ENCODE results near the gene ETS1. TPM values are rescaled to one million over a fixed set of nuclear protein-coding genes. Genes with fewer than 3 reads are reported as not detected.

The ETS1 gene
- total RNA-seq, 4 donors from 2014 or later = 39.5 to 74.4 (median 59.7) TPM

DNA sequence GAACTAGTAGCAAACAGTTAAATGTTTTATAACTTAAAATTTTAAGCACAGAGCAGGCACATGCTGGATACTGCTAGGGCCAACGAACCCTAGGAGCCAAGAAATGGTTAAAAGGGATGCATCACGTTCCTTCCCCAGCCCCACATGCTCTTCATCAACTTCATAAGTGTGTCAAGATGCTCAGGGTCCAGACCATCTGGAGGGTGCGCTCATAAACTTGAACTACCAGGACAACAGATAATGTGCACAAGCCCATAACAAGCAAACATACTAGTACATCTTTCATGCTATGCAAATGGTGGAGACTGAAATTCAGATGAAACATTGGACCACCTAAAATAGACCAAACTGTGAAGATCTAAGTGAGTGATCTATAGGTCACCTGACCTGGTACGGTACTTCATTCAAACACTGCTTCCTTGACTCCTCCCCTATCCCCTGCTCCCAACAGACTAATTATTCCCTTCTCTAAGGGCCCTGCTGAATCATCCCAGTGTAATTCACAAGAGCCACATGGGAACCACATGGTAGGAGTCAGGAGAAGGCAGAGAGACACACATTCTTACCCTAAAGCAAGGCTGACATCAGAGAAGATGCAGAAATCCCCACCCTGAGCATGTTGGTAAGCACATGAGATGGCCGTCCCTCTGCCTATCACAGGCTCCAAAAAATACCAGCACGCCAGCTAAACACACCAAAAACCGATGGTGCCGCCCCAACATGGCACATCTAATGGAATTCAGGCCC lies 83.9 kb downstream of the ETS1 start:
- intact Hi-C loops (cut with DNase I) = no loop called here
- peaks cover 0 to 9% (median 0%) of the 10 kb centered on the region in 4 donors for H3K36me3 ChIP-seq
- TF ChIP-seq EP300 (IDR thresholded peaks at IDR 0.05) = no peak
- no peak for DNase-seq (ENCODE audit: extremely low spot score)
- peaks cover 98 to 100% (median 99%) of the 10 kb centered on the region in 4 donors for H3K4me1 ChIP-seq
- H3K9me3 ChIP-seq = no peaks in the 10 kb centered on the region
- 70% methylated on average over 7 of the region's 8 CpGs for WGBS
- no peak overlapping the region for H3K4me3 ChIP-seq
- peak overlapping the region in 3 of 4 donors; percentile 57 to 76 (median 70) for H3K27ac ChIP-seq (replicated peaks in 1 of 4)
- no peaks in the 10 kb centered on the region for H3K27me3 ChIP-seq

DNA sequence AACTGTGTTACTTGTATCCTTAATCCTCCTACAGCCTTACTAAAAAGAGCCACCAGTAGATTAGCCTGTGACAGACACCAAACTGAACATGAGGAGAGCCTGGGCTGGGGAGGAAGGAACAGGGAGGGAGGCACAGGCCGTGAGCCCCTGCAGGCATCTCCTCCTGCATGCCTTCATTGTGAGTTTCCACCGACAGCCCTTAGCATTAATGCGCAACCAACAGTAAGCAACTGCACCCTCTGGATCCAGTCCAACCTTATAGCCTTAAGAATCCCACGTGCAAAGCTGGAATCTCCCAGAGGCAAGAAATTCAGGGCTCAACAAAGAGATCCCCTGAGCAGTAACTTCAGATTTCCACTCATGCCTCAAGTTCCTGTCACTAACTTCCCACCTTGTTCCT lies 84.6 kb downstream of the ETS1 start:
- H3K27me3 ChIP-seq = no peaks in the 10 kb centered on the region
- no peak for DNase-seq (ENCODE audit: extremely low spot score)
- peaks cover 98 to 100% (median 99%) of the 10 kb centered on the region in 4 donors for H3K4me1 ChIP-seq
- H3K4me3 ChIP-seq = no peak overlapping the region
- TF ChIP-seq, protein P1, sequence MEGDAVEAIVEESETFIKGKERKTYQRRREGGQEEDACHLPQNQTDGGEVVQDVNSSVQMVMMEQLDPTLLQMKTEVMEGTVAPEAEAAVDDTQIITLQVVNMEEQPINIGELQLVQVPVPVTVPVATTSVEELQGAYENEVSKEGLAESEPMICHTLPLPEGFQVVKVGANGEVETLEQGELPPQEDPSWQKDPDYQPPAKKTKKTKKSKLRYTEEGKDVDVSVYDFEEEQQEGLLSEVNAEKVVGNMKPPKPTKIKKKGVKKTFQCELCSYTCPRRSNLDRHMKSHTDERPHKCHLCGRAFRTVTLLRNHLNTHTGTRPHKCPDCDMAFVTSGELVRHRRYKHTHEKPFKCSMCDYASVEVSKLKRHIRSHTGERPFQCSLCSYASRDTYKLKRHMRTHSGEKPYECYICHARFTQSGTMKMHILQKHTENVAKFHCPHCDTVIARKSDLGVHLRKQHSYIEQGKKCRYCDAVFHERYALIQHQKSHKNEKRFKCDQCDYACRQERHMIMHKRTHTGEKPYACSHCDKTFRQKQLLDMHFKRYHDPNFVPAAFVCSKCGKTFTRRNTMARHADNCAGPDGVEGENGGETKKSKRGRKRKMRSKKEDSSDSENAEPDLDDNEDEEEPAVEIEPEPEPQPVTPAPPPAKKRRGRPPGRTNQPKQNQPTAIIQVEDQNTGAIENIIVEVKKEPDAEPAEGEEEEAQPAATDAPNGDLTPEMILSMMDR (IDR thresholded peaks at IDR 0.05) = no peak
- no peak for TF ChIP-seq POLR2A (IDR thresholded peaks at IDR 0.05; ENCODE audit: low read depth)
- H3K27ac ChIP-seq (replicated peaks in 1 of 4) = peak overlapping the region; percentile 57 to 76 (median 64)
- no peaks in the 10 kb centered on the region for H3K9me3 ChIP-seq
- H3K36me3 ChIP-seq = peaks cover 0 to 9% (median 0%) of the 10 kb centered on the region in 4 donors
- WGBS = 72% methylated on average over 4 of the region's 4 CpGs
- intact Hi-C loops (cut with DNase I) = no loop called here

DNA sequence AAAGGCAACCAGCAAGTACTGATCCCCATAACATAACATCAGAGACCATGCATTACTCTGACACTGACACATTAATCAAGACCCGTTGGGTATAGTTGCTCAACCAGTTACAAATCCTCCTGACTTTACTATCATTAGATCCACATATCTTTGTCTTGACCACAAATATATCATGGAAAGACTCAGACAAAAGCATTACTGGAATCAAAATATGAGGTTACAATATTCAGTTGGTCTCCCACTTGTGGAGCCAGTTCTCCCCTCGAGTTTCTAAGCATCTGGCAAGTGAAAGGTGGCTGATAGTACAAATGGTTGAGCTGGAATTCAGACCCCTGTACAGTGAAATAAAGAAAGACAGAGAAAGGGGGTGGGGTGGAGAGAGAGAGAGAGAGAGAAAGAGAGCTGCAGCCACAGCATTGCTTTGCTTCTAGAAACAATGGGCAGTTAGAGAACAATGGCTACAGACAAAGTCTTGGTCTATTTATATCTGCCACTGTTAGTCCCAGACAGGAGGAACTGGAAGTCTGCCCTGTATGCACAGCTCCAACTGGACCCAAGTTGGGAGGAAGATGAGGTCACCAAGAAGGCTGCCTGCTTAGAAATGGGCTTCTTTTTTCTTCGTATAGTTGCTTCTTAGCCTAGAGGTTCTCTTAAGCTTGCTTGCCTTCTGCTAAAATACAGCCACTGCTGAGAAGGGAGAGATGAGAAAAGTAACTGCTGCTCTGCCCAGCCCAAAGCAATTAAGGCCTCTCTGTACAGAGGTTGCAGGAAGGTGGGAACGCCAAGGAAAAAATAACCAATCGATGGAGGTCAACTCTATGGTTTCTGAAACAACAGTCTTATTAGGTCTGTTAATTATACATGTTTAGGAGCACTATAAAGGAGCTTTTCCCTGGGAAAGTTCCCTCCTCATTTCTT lies 85.5 kb downstream of the ETS1 start:
- DNase-seq (ENCODE audit: extremely low spot score) = no peak
- TF ChIP-seq POLR2AphosphoS5 (IDR thresholded peaks at IDR 0.05) (peak in 1 of 2 donors; percentile 64), EP300 (IDR thresholded peaks at IDR 0.05) (no peak)
- Histone ChIP-seq H3K27ac (replicated peaks in 1 of 4) (peak overlapping the region; percentile 57 to 76 (median 64)), H3K4me3 (no peak overlapping the region), H3K36me3 (peaks cover 0 to 9% (median 0%) of the 10 kb centered on the region in 4 donors), H3K4me1 (peaks cover 98 to 100% (median 99%) of the 10 kb centered on the region in 4 donors), H3K9me3 (no peaks in the 10 kb centered on the region), H3K27me3 (no peaks in the 10 kb centered on the region)
- intact Hi-C loops (cut with DNase I) = no loop called here
- WGBS = 53% methylated on average over 5 of the region's 5 CpGs

DNA sequence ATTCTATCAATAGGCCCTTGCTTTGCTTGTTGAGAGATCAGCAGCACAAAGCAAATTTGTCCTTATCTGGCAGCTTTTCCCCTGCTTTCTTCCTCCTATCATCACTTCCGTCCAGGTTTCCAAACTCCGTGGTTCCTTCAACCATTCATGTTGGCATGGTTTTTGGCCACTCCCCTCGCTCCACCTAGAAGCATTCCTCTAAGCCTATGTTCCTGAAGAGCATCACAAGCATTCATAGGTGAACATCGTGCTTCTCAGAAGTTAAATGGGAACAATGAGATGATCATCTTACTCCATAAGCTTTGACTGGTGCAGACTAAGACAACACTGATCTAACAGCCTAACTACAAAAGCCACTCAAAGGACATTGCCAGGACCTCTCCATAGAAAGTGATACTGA lies 86.3 kb downstream of the ETS1 start:
- 77% methylated on average over 4 of the region's 4 CpGs for WGBS
- intact Hi-C loops (cut with DNase I) = no loop called here
- DNase-seq (ENCODE audit: extremely low spot score) = no peak
- no peak for TF ChIP-seq EP300 (IDR thresholded peaks at IDR 0.05)
- H3K4me1 ChIP-seq = peaks cover 98 to 100% (median 99%) of the 10 kb centered on the region in 4 donors
- no peaks in the 10 kb centered on the region for H3K27me3 ChIP-seq
- H3K36me3 ChIP-seq = peaks cover 0 to 3% (median 0%) of the 10 kb centered on the region in 4 donors
- peak overlapping the region; percentile 54 to 76 (median 64) for H3K27ac ChIP-seq (replicated peaks in 1 of 4)
- no peaks in the 10 kb centered on the region for H3K9me3 ChIP-seq
- H3K4me3 ChIP-seq = no peak overlapping the region

DNA sequence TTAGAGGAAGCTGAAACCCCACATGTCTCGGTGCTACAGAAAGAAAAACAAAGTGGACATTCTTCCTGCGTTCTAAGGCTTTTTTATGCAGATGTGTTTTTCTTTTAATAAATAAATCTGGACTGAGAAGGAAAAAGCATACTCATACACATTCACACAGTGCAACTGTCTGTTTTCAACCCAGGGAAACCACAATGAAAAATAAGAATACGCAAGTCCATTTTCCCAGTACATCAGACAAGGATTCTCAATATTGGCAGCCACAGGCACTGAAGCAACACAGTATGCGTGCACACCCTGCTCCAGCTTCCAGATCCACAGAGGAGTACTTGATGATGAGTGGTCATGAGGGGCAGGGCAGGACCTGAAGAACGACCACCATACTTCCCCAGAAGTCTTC lies 86.9 kb downstream of the ETS1 start:
- TF ChIP-seq, protein P1 (IDR thresholded peaks at IDR 0.05) = no peak
- no peak for TF ChIP-seq POLR2A (IDR thresholded peaks at IDR 0.05; ENCODE audit: low read depth)
- no peak for TF ChIP-seq EP300 (IDR thresholded peaks at IDR 0.05)
- TF ChIP-seq POLR2AphosphoS5 (IDR thresholded peaks at IDR 0.05) = no peak
- no peaks in the 10 kb centered on the region for H3K27me3 ChIP-seq
- intact Hi-C loops (cut with DNase I) = no loop called here
- no peak overlapping the region for H3K4me3 ChIP-seq
- no peaks in the 10 kb centered on the region for H3K36me3 ChIP-seq
- no peak for DNase-seq (ENCODE audit: extremely low spot score)
- peak overlapping the region; percentile 54 to 76 (median 64) for H3K27ac ChIP-seq (replicated peaks in 1 of 4)
- peaks cover 95 to 99% (median 98%) of the 10 kb centered on the region in 4 donors for H3K4me1 ChIP-seq
- WGBS = 72% methylated on average over 5 of the region's 5 CpGs
- no peaks in the 10 kb centered on the region for H3K9me3 ChIP-seq
